Measurements from ENCODE around the gene HMGCL. TPM values are rescaled to one million over a fixed set of nuclear protein-coding genes. Genes with fewer than 3 reads are reported as not detected.

Gene HMGCL
- total and polyA plus RNA-seq, 2 of the 13 experiments (the other 11 are each of a cell fraction or from before 2014, with no cell fraction given): 21.3 to 41.4 TPM

DNA sequence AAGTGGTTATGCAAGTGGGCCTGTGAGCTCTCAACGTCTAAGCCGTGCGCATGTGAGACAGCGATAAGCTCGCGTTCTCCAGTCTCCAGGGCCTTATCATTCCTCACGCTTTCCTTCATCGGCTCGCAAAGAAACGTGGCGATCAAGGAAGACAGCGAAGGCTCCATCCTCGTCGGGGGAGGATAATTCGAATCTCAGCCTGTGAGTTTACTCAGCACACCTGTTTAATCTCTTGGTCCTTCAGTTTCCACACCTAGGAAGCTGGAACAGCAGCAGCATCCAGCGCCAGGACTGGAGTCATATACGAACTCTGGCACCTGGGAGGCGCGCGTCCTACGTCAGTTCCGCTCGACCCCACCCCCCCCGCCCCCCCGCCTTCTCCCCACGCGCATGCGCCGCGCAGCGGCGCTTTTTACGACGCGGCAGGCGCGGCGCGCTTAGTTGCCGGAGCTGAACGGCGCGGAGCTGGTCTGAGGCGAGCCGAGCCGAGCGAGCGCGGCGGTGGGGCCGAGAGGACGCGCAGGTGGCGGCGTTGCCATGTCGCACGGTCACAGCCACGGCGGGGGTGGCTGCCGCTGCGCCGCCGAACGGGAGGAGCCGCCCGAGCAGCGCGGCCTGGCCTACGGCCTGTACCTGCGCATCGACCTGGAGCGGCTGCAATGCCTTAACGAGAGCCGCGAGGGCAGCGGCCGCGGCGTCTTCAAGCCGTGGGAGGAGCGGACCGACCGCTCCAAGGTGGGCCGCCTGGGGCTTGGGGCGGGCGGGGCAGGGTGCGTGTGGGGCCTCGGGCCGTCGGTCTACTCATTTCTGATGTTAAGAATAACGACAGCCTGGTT is 47.0 kb downstream of the HMGCL start, which contains the start of gene PITHD1 (continued):
- TF ChIP-seq GABPA (IDR thresholded peaks at IDR 0.05; ENCODE audit: low read depth, low read length): peak; percentile 61
- TF ChIP-seq GABPA (CRISPR knock-in tag; IDR thresholded peaks at IDR 0.05; ENCODE audit: low read depth): peak; percentile 88
- TF ChIP-seq NR0B2 (CRISPR knock-in tag; IDR thresholded peaks at IDR 0.05): peak; percentile 30; the same call in 1 of the 2 replicates
- peak; percentile 67 for TF ChIP-seq ZNF781 (CRISPR knock-in tag; IDR thresholded peaks at IDR 0.05; ENCODE audit: borderline replicate concordance, not compliant biosample characterization)
- peak; percentile 37; the same call in 1 of the 2 replicates for TF ChIP-seq NAIF1 (CRISPR knock-in tag; IDR thresholded peaks at IDR 0.05; ENCODE audit: borderline replicate concordance)
- TF ChIP-seq, protein P1, sequence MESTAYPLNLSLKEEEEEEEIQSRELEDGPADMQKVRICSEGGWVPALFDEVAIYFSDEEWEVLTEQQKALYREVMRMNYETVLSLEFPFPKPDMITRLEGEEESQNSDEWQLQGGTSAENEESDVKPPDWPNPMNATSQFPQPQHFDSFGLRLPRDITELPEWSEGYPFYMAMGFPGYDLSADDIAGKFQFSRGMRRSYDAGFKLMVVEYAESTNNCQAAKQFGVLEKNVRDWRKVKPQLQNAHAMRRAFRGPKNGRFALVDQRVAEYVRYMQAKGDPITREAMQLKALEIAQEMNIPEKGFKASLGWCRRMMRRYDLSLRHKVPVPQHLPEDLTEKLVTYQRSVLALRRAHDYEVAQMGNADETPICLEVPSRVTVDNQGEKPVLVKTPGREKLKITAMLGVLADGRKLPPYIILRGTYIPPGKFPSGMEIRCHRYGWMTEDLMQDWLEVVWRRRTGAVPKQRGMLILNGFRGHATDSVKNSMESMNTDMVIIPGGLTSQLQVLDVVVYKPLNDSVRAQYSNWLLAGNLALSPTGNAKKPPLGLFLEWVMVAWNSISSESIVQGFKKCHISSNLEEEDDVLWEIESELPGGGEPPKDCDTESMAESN (CRISPR knock-in tag; conservative IDR thresholded peaks at IDR 0.05): peak; percentile 45; the same call in 1 of the 2 replicates
- TF ChIP-seq, protein P2, sequence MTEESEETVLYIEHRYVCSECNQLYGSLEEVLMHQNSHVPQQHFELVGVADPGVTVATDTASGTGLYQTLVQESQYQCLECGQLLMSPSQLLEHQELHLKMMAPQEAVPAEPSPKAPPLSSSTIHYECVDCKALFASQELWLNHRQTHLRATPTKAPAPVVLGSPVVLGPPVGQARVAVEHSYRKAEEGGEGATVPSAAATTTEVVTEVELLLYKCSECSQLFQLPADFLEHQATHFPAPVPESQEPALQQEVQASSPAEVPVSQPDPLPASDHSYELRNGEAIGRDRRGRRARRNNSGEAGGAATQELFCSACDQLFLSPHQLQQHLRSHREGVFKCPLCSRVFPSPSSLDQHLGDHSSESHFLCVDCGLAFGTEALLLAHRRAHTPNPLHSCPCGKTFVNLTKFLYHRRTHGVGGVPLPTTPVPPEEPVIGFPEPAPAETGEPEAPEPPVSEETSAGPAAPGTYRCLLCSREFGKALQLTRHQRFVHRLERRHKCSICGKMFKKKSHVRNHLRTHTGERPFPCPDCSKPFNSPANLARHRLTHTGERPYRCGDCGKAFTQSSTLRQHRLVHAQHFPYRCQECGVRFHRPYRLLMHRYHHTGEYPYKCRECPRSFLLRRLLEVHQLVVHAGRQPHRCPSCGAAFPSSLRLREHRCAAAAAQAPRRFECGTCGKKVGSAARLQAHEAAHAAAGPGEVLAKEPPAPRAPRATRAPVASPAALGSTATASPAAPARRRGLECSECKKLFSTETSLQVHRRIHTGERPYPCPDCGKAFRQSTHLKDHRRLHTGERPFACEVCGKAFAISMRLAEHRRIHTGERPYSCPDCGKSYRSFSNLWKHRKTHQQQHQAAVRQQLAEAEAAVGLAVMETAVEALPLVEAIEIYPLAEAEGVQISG (CRISPR knock-in tag; IDR thresholded peaks at IDR 0.05): peak; percentile 78
- TF ChIP-seq ZNF546 (CRISPR knock-in tag; conservative IDR thresholded peaks at IDR 0.05): peak; percentile 87; the same call in 1 of the 2 replicates
- TF ChIP-seq RARG (CRISPR knock-in tag; IDR thresholded peaks at IDR 0.05; ENCODE audit: low read depth): no peak
- no peak for TF ChIP-seq PAF1 (CRISPR knock-in tag; IDR thresholded peaks at IDR 0.05)
- TF ChIP-seq TBX3 (IDR thresholded peaks at IDR 0.05; ENCODE audit: borderline replicate concordance): no peak; the same call in 1 of the 2 replicates
- TF ChIP-seq SALL1 (CRISPR knock-in tag; IDR thresholded peaks at IDR 0.05): peak; percentile 80
- TF ChIP-seq, protein P3, sequence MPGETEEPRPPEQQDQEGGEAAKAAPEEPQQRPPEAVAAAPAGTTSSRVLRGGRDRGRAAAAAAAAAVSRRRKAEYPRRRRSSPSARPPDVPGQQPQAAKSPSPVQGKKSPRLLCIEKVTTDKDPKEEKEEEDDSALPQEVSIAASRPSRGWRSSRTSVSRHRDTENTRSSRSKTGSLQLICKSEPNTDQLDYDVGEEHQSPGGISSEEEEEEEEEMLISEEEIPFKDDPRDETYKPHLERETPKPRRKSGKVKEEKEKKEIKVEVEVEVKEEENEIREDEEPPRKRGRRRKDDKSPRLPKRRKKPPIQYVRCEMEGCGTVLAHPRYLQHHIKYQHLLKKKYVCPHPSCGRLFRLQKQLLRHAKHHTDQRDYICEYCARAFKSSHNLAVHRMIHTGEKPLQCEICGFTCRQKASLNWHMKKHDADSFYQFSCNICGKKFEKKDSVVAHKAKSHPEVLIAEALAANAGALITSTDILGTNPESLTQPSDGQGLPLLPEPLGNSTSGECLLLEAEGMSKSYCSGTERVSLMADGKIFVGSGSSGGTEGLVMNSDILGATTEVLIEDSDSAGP (CRISPR knock-in tag; IDR thresholded peaks at IDR 0.05; ENCODE audit: borderline replicate concordance): peak; percentile 73
- peak; percentile 89 for TF ChIP-seq GATAD1 (CRISPR knock-in tag; IDR thresholded peaks at IDR 0.05)
- peak; percentile 64; the same call in 1 of the 2 replicates for TF ChIP-seq ATF2 (CRISPR knock-in tag; IDR thresholded peaks at IDR 0.05)
- TF ChIP-seq HOXA9 (CRISPR knock-in tag; IDR thresholded peaks at IDR 0.05; ENCODE audit: borderline replicate concordance): peak; percentile 40; the same call in 1 of the 2 replicates
- no peak for TF ChIP-seq EP300 (IDR thresholded peaks at IDR 0.05; ENCODE audit: low read depth in 2 of 2, low read length in 2 of 2)
- TF ChIP-seq EP300 (CRISPR knock-in tag; IDR thresholded peaks at IDR 0.05; ENCODE audit: borderline replicate concordance): peak; percentile 16; the same call in 1 of the 2 replicates
